ENCODE results near the gene NHLRC4.

- TF ChIP-seq POLR2AphosphoS5 (IDR thresholded peaks at IDR 0.05; ENCODE audit: borderline replicate concordance, low read depth, low read length) (peak; percentile 63; the same call in 1 of the 2 replicates), EZH2 (IDR thresholded peaks at IDR 0.05) (no peak)
Observed at GRCh38 chr16:569445-570254, 2.8 kb downstream of the NHLRC4 start, which contains the start of gene PIGQ.

Measured in SK-N-MC (cell line).